ENCODE data around the gene CDYL.

- TF ChIP-seq GATA3 (IDR thresholded peaks at IDR 0.05; ENCODE audit: low read depth, low read length) (no peak), GATA2 (IDR thresholded peaks at IDR 0.05; ENCODE audit: low read depth, low read length) (no peak)
These were observed 52.0 kb downstream of the CDYL start for GRCh38 chr6:4828187-4828698.
